IMR-90 (cell line): ENCODE results near the gene VNN1. TPM values are rescaled to one million over a fixed set of nuclear protein-coding genes. Genes with fewer than 3 reads are reported as not detected.

Experiments
- ATAC-seq: fragments of 200-7000 bp; cut with Tn5 transposase; 2 replicates; pipeline ENCODE4 v1.9.1; 2020; ENCODE audit warnings: low read depth, mild to moderate bottlenecking, moderate library complexity
- BruUV-seq: library from RNA; stranded (reverse); fragments of 400-500 nt; replicated peaks from 2 replicates; lab custom pipeline; 2021; lab: Mats Ljungman, UMichigan
- CTCF ChIA-PET: fragments of 300-600 bp; formaldehyde crosslinking; extraction: SDS; loops from one replicate; lab custom pipeline; 2021; ENCODE audit warnings: antibody characterized with exemption; lab: Yijun Ruan, JAX
- POLR2A ChIA-PET: fragments of 300-600 bp; sonication (Branson Sonifier 250); formaldehyde crosslinking; loops from one replicate; lab custom pipeline; 2022; ENCODE audit warnings: antibody characterized with exemption; ENCODE audit not compliant: unreplicated experiment; lab: Charles Lee
- DNase-seq: peaks from one replicate; pipeline ENCODE4 v3.0.0; 2013
- H2AFZ ChIP-seq: replicated peaks from 2 replicates; pipeline ENCODE3; 2013; ENCODE audit warnings: low read length, mild to moderate bottlenecking; ENCODE audit not compliant: poor library complexity
- H2AK5ac ChIP-seq: 2 replicates; pipeline ENCODE4 v1.6.1; 2013; ENCODE audit warnings: low read depth, low read length, inconsistent platforms
- H2AK9ac ChIP-seq: replicated peaks from 2 replicates; pipeline ENCODE3; 2013; ENCODE audit warnings: mild to moderate bottlenecking, low read depth, low read length, moderate library complexity; ENCODE audit not compliant: poor library complexity
- H2BK120ac ChIP-seq: 2 replicates; pipeline ENCODE4 v1.6.1; 2013; ENCODE audit warnings: low read depth, low read length, inconsistent platforms
- H2BK15ac ChIP-seq: 3 replicates; pipeline ENCODE4 v1.6.1; 2013; ENCODE audit warnings: low read depth, low read length, inconsistent platforms
- H2BK20ac ChIP-seq: 2 replicates; pipeline ENCODE4 v1.6.1; 2013; ENCODE audit warnings: low read depth, mild to moderate bottlenecking, inconsistent platforms, low read length, moderate library complexity
- H2BK5ac ChIP-seq: 2 replicates; pipeline ENCODE4 v1.6.1; 2013; ENCODE audit warnings: mild to moderate bottlenecking, low read depth, low read length, inconsistent platforms; ENCODE audit not compliant: poor library complexity, severe bottlenecking
- H3K14ac ChIP-seq: replicated peaks from 2 replicates; pipeline ENCODE4 v1.6.1; 2013; ENCODE audit warnings: low read depth, low read length, inconsistent platforms
- H3K18ac ChIP-seq: 2 replicates; pipeline ENCODE4 v1.6.1; 2013; ENCODE audit warnings: low read depth, low read length, control low read depth
- H3K23ac ChIP-seq: 2 replicates; pipeline ENCODE4 v1.6.1; 2013; ENCODE audit warnings: low read depth, low read length, inconsistent platforms
- H3K27ac ChIP-seq: 2 replicates; pipeline ENCODE4 v1.5.1; 2013; ENCODE audit warnings: mild to moderate bottlenecking, control low read depth, low read length; ENCODE audit not compliant: insufficient read depth
- H3K27me3 ChIP-seq: 2 replicates; pipeline ENCODE4 v1.6.1; 2013; ENCODE audit warnings: low read length; ENCODE audit not compliant: control insufficient read depth, insufficient read depth
- H3K36me3 ChIP-seq: 2 replicates; pipeline ENCODE4 v1.6.1; 2013; ENCODE audit warnings: low read length, mixed read lengths; ENCODE audit not compliant: control insufficient read depth, insufficient read depth
- H3K4ac ChIP-seq: 2 replicates; pipeline ENCODE4 v1.6.1; 2013; ENCODE audit warnings: low read depth, low read length, inconsistent platforms
- H3K4me1 ChIP-seq: 2 replicates; pipeline ENCODE4 v1.6.1; 2013; ENCODE audit warnings: low read length, mixed read lengths; ENCODE audit not compliant: control insufficient read depth, insufficient read depth
- H3K4me2 ChIP-seq: 2 replicates; pipeline ENCODE4 v1.6.1; 2013; ENCODE audit warnings: low read depth, mild to moderate bottlenecking, control low read depth, low read length, moderate library complexity
- H3K4me3 ChIP-seq: 2 replicates; pipeline ENCODE4 v1.5.1; 2013; ENCODE audit warnings: low read depth, mild to moderate bottlenecking, control low read depth, low read length, moderate library complexity; ENCODE audit not compliant: insufficient read depth
- H3K56ac ChIP-seq: 2 replicates; pipeline ENCODE4 v1.6.1; 2013; ENCODE audit warnings: low read length, inconsistent platforms; ENCODE audit not compliant: insufficient read depth; ENCODE audit errors: extremely low read depth
- H3K79me1 ChIP-seq, 2 experiments: 2 replicates each; pipeline ENCODE4 v1.6.1; 2013; ENCODE audit warnings: low read length in 2 of 2, inconsistent platforms in 1 of 2, low read depth in 1 of 2
- H3K9ac ChIP-seq: 2 replicates; pipeline ENCODE4 v1.6.1; 2013; ENCODE audit warnings: low read depth, low read length, control low read depth
- H3K9me1 ChIP-seq: 2 replicates; pipeline ENCODE4 v1.6.1; 2013; ENCODE audit warnings: low read length, inconsistent platforms; ENCODE audit not compliant: insufficient read depth
- H3K9me3 ChIP-seq: 2 replicates; pipeline ENCODE4 v1.6.1; 2013; ENCODE audit warnings: low read length; ENCODE audit not compliant: control insufficient read depth, insufficient read depth
- H4K20me1 ChIP-seq: 2 replicates; pipeline ENCODE4 v1.6.1; 2013; ENCODE audit warnings: low read length, inconsistent platforms; ENCODE audit not compliant: insufficient read depth
- H4K5ac ChIP-seq: 2 replicates; pipeline ENCODE4 v1.6.1; 2013; ENCODE audit warnings: mild to moderate bottlenecking, low read depth, low read length, control low read depth
- H4K8ac ChIP-seq, 2 experiments: 2 replicates each; pipeline ENCODE4 v1.6.1; 2013; ENCODE audit warnings: low read depth in 2 of 2, low read length in 2 of 2, control low read depth in 1 of 2, inconsistent platforms in 1 of 2
- H4K91ac ChIP-seq: 2 replicates; pipeline ENCODE4 v1.6.1; 2013; ENCODE audit warnings: low read depth, low read length, inconsistent platforms; ENCODE audit not compliant: insufficient read depth
- BHLHE40 ChIP-seq: fragments of 150-350 bp; IDR thresholded peaks from 2 replicates; pipeline ENCODE4 v1.6.1; 2016; ENCODE audit warnings: mild to moderate bottlenecking, low read depth, low read length
- CEBPB ChIP-seq: IDR thresholded peaks from 2 replicates; pipeline ENCODE4 v1.6.1; 2012; ENCODE audit warnings: low read depth, low read length, improper control_type of control experiment
- CHD1 ChIP-seq: IDR thresholded peaks from 2 replicates; pipeline ENCODE4 v1.6.1; 2012; ENCODE audit warnings: low read depth, low read length, improper control_type of control experiment
- FOS ChIP-seq: fragments of 150-350 bp; IDR thresholded peaks from 2 replicates; pipeline ENCODE4 v1.6.1; 2016; ENCODE audit warnings: low read depth, low read length
- MAFK ChIP-seq: IDR thresholded peaks from 2 replicates; pipeline ENCODE4 v1.6.1; 2012; ENCODE audit warnings: low read depth, low read length, improper control_type of control experiment
- MAZ ChIP-seq: IDR thresholded peaks from 2 replicates; pipeline ENCODE4 v1.6.1; 2012; ENCODE audit warnings: low read depth, mild to moderate bottlenecking, low read length, improper control_type of control experiment, moderate library complexity, borderline replicate concordance
- MXI1 ChIP-seq: IDR thresholded peaks from 2 replicates; pipeline ENCODE4 v1.6.1; 2012; ENCODE audit warnings: low read depth, mild to moderate bottlenecking, low read length, moderate library complexity, borderline replicate concordance
- NFE2L2 ChIP-seq: fragments of 150-350 bp; IDR thresholded peaks from 2 replicates; pipeline ENCODE4 v1.6.1; 2016; ENCODE audit warnings: low read depth, mild to moderate bottlenecking, low read length
- POLR2A ChIP-seq: IDR thresholded peaks from 2 replicates; pipeline ENCODE4 v1.6.1; 2012; ENCODE audit warnings: mild to moderate bottlenecking, low read depth, low read length
- RAD21 ChIP-seq: IDR thresholded peaks from 2 replicates; pipeline ENCODE4 v1.6.1; 2012; ENCODE audit warnings: low read length, improper control_type of control experiment
- RCOR1 ChIP-seq: IDR thresholded peaks from 2 replicates; pipeline ENCODE4 v1.6.1; 2012; ENCODE audit warnings: mild to moderate bottlenecking, low read length, improper control_type of control experiment; ENCODE audit not compliant: insufficient replicate concordance
- RFX5 ChIP-seq: IDR thresholded peaks from 2 replicates; pipeline ENCODE4 v1.8.0; 2012; ENCODE audit warnings: low read depth, mild to moderate bottlenecking, low read length, moderate library complexity
- SMC3 ChIP-seq: fragments of 150-350 bp; IDR thresholded peaks from 2 replicates; pipeline ENCODE4 v1.6.1; 2016; ENCODE audit warnings: low read depth, mild to moderate bottlenecking, antibody characterized with exemption, low read length, moderate library complexity
- WGBS, 2 experiments: methylation state at CpG; one replicate each; pipeline versions ENCODE4 v1.1.5 to v1.1.7; 2013; ENCODE audit warnings: missing lambda C conversion rate in 2 of 2; ENCODE audit not compliant: insufficient read length in 1 of 2; ENCODE audit errors: extremely low coverage in 2 of 2; 5-methylcytosine and 5-hydroxymethylcytosine counted together
- dilution Hi-C: fragments of 300-500 bp; cut with HindIII; formaldehyde crosslinking; loops from one replicate; pipeline ENCODE4 v1.14.3; 2018; ENCODE audit warnings: low sequenced_read_pairs; ENCODE audit not compliant: unreplicated experiment
- in situ Hi-C: fragments of 300-500 bp; cut with MboI; formaldehyde crosslinking; loops from 3 replicates; pipeline ENCODE4 v1.14.3; 2019; ENCODE audit warnings: low sequenced_read_pairs, inconsistent platforms, mixed read lengths
- intact Hi-C: fragments of 100-400 bp; cut with micrococcal nuclease; formaldehyde crosslinking; loops from 2 replicates; pipeline ENCODE4 v1.10.0; 2022
- polyA plus RNA-seq, 3 experiments: library from polyadenylated mRNA; depleted of rRNA; stranded (reverse); fragments of >200 nt; gene quantifications; 2 replicates each; pipeline ENCODE4 v1.2.3, GENCODE V29; 2012; ENCODE audit warnings: low replicate concordance in 1 of 3
- total RNA-seq: library from RNA; depleted of rRNA; stranded (reverse); fragments of >200 nt; gene quantifications from 2 replicates; pipeline ENCODE4 v1.2.3, GENCODE V29; 2012
- TF ChIP-seq, protein P1 (sequence below): fragments of 150-350 bp; IDR thresholded peaks from 2 replicates; pipeline ENCODE4 v1.6.1; 2017; ENCODE audit warnings: mild to moderate bottlenecking, antibody characterized with exemption, low read length, low read depth
- TF ChIP-seq, protein P2 (sequence below): fragments of 150-350 bp; IDR thresholded peaks from 2 replicates; pipeline ENCODE4 v1.6.1; 2016; ENCODE audit warnings: low read depth, mild to moderate bottlenecking, low read length, moderate library complexity, borderline replicate concordance
- TF ChIP-seq, protein P3 (sequence below): conservative IDR thresholded peaks from 2 replicates; pipeline ENCODE4 v1.5.1; 2012; ENCODE audit warnings: mild to moderate bottlenecking, low read depth, low read length, improper control_type of control experiment

The VNN1 gene
- total and polyA plus RNA-seq, 2 of the 4 experiments (the other 2 are of a cell fraction) = 0.07 TPM; not detected in 1

DNA sequence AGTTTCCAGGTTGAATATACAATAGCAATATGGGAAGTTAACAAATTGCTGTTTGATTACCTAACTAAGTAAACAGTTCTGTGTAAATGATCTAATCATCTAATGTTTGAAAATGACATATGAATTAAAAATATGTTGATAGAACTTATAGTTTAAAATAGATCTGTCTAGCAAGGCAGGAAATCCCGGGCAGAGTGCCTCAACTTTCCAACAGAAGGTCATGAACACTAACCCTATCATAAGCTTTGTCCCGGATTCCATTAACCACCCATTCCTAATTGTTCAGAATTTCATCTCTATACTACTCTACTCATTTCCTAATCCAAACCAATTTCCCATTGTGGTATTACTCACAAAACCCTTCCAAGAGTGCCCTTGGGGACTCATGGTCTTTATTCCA is 65.0 kb downstream of the VNN1 start:
- no peak overlapping the region for H3K56ac ChIP-seq
- no peak for TF ChIP-seq FOS
- no peak for TF ChIP-seq MAFK
- TF ChIP-seq MXI1 = no peak
- no peak for TF ChIP-seq CEBPB
- no peak for TF ChIP-seq POLR2A
- TF ChIP-seq, protein P1, sequence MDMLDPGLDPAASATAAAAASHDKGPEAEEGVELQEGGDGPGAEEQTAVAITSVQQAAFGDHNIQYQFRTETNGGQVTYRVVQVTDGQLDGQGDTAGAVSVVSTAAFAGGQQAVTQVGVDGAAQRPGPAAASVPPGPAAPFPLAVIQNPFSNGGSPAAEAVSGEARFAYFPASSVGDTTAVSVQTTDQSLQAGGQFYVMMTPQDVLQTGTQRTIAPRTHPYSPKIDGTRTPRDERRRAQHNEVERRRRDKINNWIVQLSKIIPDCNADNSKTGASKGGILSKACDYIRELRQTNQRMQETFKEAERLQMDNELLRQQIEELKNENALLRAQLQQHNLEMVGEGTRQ = no peak
- TF ChIP-seq RAD21 = no peak
- TF ChIP-seq NFE2L2 = no peak
- TF ChIP-seq, protein P2, sequence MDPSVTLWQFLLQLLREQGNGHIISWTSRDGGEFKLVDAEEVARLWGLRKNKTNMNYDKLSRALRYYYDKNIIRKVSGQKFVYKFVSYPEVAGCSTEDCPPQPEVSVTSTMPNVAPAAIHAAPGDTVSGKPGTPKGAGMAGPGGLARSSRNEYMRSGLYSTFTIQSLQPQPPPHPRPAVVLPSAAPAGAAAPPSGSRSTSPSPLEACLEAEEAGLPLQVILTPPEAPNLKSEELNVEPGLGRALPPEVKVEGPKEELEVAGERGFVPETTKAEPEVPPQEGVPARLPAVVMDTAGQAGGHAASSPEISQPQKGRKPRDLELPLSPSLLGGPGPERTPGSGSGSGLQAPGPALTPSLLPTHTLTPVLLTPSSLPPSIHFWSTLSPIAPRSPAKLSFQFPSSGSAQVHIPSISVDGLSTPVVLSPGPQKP = no peak
- TF ChIP-seq, protein P3, sequence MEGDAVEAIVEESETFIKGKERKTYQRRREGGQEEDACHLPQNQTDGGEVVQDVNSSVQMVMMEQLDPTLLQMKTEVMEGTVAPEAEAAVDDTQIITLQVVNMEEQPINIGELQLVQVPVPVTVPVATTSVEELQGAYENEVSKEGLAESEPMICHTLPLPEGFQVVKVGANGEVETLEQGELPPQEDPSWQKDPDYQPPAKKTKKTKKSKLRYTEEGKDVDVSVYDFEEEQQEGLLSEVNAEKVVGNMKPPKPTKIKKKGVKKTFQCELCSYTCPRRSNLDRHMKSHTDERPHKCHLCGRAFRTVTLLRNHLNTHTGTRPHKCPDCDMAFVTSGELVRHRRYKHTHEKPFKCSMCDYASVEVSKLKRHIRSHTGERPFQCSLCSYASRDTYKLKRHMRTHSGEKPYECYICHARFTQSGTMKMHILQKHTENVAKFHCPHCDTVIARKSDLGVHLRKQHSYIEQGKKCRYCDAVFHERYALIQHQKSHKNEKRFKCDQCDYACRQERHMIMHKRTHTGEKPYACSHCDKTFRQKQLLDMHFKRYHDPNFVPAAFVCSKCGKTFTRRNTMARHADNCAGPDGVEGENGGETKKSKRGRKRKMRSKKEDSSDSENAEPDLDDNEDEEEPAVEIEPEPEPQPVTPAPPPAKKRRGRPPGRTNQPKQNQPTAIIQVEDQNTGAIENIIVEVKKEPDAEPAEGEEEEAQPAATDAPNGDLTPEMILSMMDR = no peak
- no peak for TF ChIP-seq RCOR1
- TF ChIP-seq SMC3 = no peak
- no peak for TF ChIP-seq BHLHE40
- no peak for TF ChIP-seq MAZ
- no peak for TF ChIP-seq CHD1
- no peak for TF ChIP-seq RFX5
- no peak overlapping the region for H3K23ac ChIP-seq
- H4K91ac ChIP-seq = no peak overlapping the region
- H4K5ac ChIP-seq = no peak overlapping the region
- POLR2A ChIA-PET = interaction anchor here (0.7 kb wide), 1 partner anchor 1294 kb away, joined by 4 read pairs; no protein-coding TSS in a partner anchor
- H3K4me3 ChIP-seq = no peak overlapping the region
- ATAC-seq (no peak), DNase-seq (no peak)
- no peak overlapping the region for H2AK5ac ChIP-seq
- H3K36me3 ChIP-seq = no peaks in the 10 kb centered on the region
- no peaks in the 10 kb centered on the region for H4K20me1 ChIP-seq
- no peak overlapping the region for H2BK15ac ChIP-seq
- no peak overlapping the region for H3K9ac ChIP-seq
- intact Hi-C loops = no loop called here
- H3K4me1 ChIP-seq = no peaks in the 10 kb centered on the region
- no peak overlapping the region for H2BK120ac ChIP-seq
- CTCF ChIA-PET = no interaction called here
- H2AK9ac ChIP-seq = no peak overlapping the region
- no TSS peak for BruUV-seq
- H3K9me1 ChIP-seq = no peaks in the 10 kb centered on the region
- peaks cover 20% of the 10 kb centered on the region for H3K27me3 ChIP-seq
- no peak overlapping the region for H2AFZ ChIP-seq
- H3K27ac ChIP-seq = no peak overlapping the region
- H3K14ac ChIP-seq = no peak overlapping the region
- no peak overlapping the region for H3K4me2 ChIP-seq
- no peak overlapping the region for H2BK5ac ChIP-seq
- no peak overlapping the region for H3K18ac ChIP-seq
- dilution Hi-C loops = no loop called here
- no peaks in the 10 kb centered on the region for H3K9me3 ChIP-seq
- no peak overlapping the region for H4K8ac ChIP-seq
- in situ Hi-C loops = no loop called here
- no CpG with 5 or more reads among the region's 2 CpGs for WGBS, 2 experiments
- no peak overlapping the region for H3K4ac ChIP-seq
- no peak overlapping the region for H2BK20ac ChIP-seq
- no peaks in the 10 kb centered on the region for H3K79me1 ChIP-seq
